GM18499 (cell line): ENCODE data around the gene HOXC11.

Source experiments
- ATAC-seq: cut with Tn5 transposase; IDR thresholded peaks from one replicate; pipeline ENCODE4 v1.9.1; 2021; ENCODE audit warnings: moderate number of reproducible peaks; ENCODE audit not compliant: insufficient read depth, unreplicated experiment

Gene HOXC11

DNA sequence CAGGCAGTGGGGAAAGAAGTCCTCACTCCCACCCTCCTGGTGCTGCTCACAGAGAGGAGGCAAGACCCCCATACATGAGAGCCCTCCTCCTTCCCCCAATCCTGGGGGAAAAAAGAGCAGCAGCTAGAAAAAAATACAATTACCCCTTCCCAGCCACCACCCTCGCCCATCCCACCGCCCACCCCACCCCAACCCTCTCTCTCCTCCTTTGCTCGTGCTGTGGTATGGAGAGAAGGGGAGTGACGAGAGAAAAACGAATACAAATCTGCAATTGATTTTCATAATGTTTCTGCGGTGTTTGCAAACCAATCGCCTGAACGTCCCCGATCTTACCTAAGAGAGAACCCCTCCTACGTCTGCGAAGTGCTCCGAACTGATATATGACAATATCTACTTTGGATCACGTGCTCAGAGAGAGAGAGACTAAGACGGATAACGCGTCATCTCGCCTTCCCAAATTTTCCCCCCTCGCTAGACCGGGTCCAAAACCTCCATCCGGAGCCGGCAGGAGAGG lies at the start of gene HOXC11:
HOXC11 (plus strand) TSS at position 405 of the 514 bp plus-strand sequence. CDS start 116 bp downstream, outside the sequence.
- no peak for ATAC-seq

GRCh38 chr12:53924521-53925405 lies 48.2 kb upstream of the HOXC11 start:
- ATAC-seq, result no peak

- ATAC-seq, result no peak
These were observed 45.5 kb upstream of the HOXC11 start for GRCh38 chr12:53927220-53928029.

DNA sequence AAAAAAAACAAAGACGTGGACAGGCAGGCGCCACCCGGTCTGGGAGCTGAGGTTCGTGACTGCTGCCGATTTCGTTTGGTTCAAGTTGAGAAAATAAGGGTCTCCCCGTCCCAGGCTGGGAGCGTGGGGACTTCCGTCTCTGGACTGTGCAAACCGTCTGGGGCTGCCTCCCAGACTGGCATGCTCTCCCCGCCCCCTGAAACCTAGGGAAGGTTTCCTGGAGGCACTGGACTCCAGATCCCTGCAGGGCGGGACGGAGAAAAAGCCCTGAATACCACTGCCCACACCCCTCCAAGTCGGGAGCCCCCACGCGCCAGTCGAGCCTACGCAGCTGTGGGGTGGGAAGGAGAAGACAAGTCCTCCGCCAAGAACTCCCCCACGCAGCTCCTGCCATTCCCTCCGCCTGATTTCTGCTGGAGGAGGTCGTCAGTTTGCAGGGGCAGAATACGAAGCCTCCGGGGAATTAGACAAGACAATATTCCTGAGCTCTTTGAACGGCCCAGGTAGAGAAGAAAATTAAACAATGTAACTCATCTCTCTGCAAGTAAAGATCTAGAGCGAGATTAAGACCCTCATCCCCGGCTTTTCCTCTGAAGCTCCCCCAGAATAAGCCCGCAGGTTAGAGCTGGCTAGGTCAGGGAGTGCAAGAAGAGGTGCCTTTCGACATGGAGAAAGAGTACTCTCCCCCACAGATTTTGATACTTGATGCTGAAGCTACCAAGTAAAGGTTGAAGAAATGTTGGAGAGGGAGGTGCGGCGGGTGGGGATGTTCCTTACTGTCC lies 44.7 kb upstream of the HOXC11 start:
- no peak for ATAC-seq

DNA sequence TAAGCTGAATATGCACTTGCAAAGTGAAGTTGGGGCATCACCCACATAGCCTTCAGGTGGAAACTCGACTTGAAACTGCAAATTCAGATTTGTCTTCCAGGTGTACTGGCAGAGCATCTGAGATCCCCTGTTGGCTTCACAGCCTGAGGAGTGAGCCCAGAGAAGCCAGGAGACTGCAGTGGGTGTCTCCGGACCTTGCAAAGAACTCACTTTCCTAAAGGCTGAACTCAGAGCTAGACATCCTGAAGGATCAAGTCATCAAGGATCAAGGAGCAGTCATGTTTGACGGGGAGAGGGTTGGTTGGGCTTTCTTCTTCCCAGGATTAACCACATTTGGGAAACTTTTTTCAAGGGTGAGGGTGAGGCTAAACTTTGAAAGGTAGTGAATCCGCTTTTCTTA lies 43.4 kb upstream of the HOXC11 start:
- no peak for ATAC-seq

DNA sequence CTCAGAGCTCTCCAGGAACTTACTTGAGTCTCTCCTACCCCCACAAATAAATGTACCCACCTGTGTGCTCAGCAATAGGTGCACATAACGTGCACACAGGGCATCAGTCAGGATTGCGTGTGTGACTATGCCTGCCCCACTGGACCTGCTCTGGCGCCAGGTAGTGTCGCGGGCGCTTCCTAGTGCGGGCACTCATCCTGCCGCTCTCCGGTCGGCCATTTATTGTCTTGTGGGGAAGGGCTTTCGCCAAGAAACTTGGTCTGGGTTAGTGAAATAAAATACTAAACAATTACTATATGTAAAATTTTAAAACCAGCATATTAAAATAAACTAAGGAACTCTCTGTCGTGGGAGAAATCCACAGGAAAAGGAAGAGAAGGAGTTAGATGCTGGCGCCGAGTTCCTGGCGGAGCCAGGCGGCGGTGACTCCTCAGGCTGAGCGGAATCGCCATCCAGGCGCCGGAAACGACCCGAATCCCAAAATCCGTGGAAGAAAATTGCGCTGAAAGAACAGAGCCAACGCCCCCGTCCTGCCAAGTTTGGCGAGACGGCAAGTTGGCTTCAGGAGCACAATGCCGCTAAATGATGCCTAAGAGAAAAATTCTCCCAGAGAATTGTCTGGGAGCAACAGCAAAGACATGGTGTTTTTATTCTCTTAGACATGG lies 42.2 kb upstream of the HOXC11 start:
- no peak for ATAC-seq

GRCh38 chr12:53931844-53932581 lies 40.9 kb upstream of the HOXC11 start:
- no peak for ATAC-seq

- no peak for ATAC-seq
These were observed 40.0 kb upstream of the HOXC11 start for GRCh38 chr12:53932915-53933314.

- no peak for ATAC-seq
These were observed 37.3 kb upstream of the HOXC11 start for GRCh38 chr12:53935383-53936341.

- no peak for ATAC-seq
These were observed 35.8 kb upstream of the HOXC11 start for GRCh38 chr12:53937099-53937498.

DNA sequence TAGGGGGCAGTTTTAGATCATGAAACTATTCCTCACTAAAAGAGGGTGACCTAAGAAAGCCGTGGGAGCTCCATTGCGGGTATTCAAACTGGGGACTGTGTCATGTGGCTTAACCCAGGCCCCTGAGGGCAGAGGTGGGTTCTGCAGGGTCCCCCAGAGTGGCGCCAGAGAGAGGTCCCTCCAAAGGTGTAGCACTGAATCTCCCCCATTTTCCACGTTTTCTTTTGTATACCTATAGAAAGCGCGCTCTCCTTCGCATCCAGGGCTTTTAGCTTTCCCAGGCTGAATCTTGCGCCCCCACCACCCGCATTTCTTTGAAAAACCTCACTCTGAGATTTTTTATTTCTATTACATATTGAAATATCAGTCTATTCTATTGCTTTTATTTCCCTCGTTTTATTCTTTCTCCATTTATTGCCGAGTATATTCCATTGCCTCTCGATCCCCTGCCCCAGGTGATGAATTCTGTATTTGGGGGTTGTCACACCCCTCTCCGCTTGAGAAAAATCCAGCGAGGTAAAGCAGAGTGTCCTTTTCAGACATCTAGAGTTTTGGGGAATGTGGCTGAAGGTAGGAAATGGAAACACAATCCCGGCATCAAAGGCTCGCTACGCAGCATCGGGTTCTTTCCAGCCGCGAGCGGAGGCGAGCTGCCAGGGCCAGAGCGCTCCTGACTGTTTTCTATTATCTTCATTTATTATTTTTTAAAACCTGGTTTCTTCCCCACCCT lies 35.2 kb upstream of the HOXC11 start:
- no peak for ATAC-seq

- no peak for ATAC-seq
These were observed 34.4 kb upstream of the HOXC11 start, which contains the start of gene HOXC13 for GRCh38 chr12:53938326-53939140. Gene HOXC13 (plus strand): TSS chr12:53938831. CDS start chr12:53938907, 76 bp downstream.

DNA sequence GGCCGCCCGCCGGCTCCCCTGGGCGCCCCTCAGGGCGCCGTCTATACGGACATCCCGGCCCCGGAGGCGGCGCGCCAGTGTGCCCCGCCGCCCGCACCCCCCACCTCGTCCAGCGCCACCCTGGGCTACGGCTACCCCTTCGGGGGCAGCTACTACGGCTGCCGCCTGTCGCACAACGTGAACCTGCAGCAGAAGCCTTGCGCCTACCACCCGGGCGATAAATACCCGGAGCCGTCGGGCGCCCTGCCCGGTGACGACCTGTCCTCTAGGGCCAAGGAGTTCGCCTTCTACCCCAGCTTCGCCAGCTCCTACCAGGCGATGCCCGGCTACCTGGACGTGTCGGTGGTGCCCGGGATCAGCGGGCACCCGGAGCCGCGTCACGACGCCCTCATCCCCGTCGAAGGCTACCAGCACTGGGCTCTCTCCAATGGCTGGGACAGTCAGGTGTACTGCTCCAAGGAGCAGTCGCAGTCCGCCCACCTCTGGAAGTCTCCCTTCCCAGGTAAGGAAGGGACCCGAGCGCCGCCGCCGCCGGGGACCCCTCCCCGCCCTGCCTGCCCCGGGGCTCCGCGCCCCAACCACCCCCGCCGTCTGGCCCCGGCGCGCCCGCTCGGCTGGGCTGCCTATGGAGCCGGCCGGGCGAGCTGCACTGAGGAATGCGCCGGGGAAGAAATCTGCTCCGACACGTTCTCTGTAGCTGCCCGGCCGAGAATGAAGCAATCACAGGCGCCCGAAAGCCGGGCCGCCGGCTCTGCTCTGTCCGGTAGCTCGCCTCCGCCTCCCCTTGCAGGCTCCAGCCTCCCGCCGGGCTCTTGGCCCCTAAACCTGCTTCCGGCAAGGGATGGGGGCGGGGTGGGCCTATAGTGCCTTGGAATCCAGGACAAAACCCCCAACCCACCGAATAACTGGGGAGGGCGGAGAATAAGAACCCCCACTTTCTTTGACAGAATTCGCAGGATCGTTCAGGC lies 33.5 kb upstream of the HOXC11 start:
- no peak for ATAC-seq

- no peak for ATAC-seq
These were observed 32.4 kb upstream of the HOXC11 start for GRCh38 chr12:53940443-53941014.

DNA sequence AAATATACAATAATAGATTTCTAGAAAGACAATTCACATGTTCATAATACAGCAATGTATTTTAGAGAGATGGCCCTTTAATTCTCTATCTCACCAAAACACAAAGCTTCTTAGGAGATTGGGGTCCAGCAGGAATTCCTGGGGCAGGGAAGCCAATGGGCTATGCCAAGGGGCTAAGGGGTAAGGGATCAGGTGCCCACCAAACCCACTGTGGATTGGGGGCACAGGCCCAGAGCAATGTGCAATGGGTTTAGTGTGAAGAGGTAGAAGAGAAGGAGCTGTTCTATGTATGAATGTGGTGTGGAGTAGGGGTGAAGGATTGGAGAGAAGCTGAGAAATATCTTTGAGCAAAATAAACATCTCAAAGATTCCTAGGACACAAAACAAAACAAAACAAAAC lies 31.7 kb upstream of the HOXC11 start:
- ATAC-seq, result no peak
